IMR-90 (cell line): ENCODE results near the gene CBX3. TPM values are rescaled to one million over a fixed set of nuclear protein-coding genes. Genes with fewer than 3 reads are reported as not detected.

Experiments
- ATAC-seq: fragments of 200-7000 bp; cut with Tn5 transposase; 2 replicates; pipeline ENCODE4 v1.9.1; 2020; ENCODE audit warnings: low read depth, mild to moderate bottlenecking, moderate library complexity
- BruUV-seq: library from RNA; stranded (reverse); fragments of 400-500 nt; replicated peaks from 2 replicates; lab custom pipeline; 2021; lab: Mats Ljungman, UMichigan
- CTCF ChIA-PET: fragments of 300-600 bp; formaldehyde crosslinking; extraction: SDS; loops from one replicate; lab custom pipeline; 2021; ENCODE audit warnings: antibody characterized with exemption; lab: Yijun Ruan, JAX
- POLR2A ChIA-PET: fragments of 300-600 bp; sonication (Branson Sonifier 250); formaldehyde crosslinking; loops from one replicate; lab custom pipeline; 2022; ENCODE audit warnings: antibody characterized with exemption; ENCODE audit not compliant: unreplicated experiment; lab: Charles Lee
- DNase-seq: peaks from one replicate; pipeline ENCODE4 v3.0.0; 2013
- H2AFZ ChIP-seq: replicated peaks from 2 replicates; pipeline ENCODE3; 2013; ENCODE audit warnings: low read length, mild to moderate bottlenecking; ENCODE audit not compliant: poor library complexity
- H2AK5ac ChIP-seq: 2 replicates; pipeline ENCODE4 v1.6.1; 2013; ENCODE audit warnings: low read depth, low read length, inconsistent platforms
- H2AK9ac ChIP-seq: replicated peaks from 2 replicates; pipeline ENCODE3; 2013; ENCODE audit warnings: mild to moderate bottlenecking, low read depth, low read length, moderate library complexity; ENCODE audit not compliant: poor library complexity
- H2BK120ac ChIP-seq: 2 replicates; pipeline ENCODE4 v1.6.1; 2013; ENCODE audit warnings: low read depth, low read length, inconsistent platforms
- H2BK15ac ChIP-seq: 3 replicates; pipeline ENCODE4 v1.6.1; 2013; ENCODE audit warnings: low read depth, low read length, inconsistent platforms
- H2BK20ac ChIP-seq: 2 replicates; pipeline ENCODE4 v1.6.1; 2013; ENCODE audit warnings: low read depth, mild to moderate bottlenecking, inconsistent platforms, low read length, moderate library complexity
- H2BK5ac ChIP-seq: 2 replicates; pipeline ENCODE4 v1.6.1; 2013; ENCODE audit warnings: mild to moderate bottlenecking, low read depth, low read length, inconsistent platforms; ENCODE audit not compliant: poor library complexity, severe bottlenecking
- H3K14ac ChIP-seq: replicated peaks from 2 replicates; pipeline ENCODE4 v1.6.1; 2013; ENCODE audit warnings: low read depth, low read length, inconsistent platforms
- H3K18ac ChIP-seq: 2 replicates; pipeline ENCODE4 v1.6.1; 2013; ENCODE audit warnings: low read depth, low read length, control low read depth
- H3K23ac ChIP-seq: 2 replicates; pipeline ENCODE4 v1.6.1; 2013; ENCODE audit warnings: low read depth, low read length, inconsistent platforms
- H3K27ac ChIP-seq: 2 replicates; pipeline ENCODE4 v1.5.1; 2013; ENCODE audit warnings: mild to moderate bottlenecking, control low read depth, low read length; ENCODE audit not compliant: insufficient read depth
- H3K27me3 ChIP-seq: 2 replicates; pipeline ENCODE4 v1.6.1; 2013; ENCODE audit warnings: low read length; ENCODE audit not compliant: control insufficient read depth, insufficient read depth
- H3K36me3 ChIP-seq: 2 replicates; pipeline ENCODE4 v1.6.1; 2013; ENCODE audit warnings: low read length, mixed read lengths; ENCODE audit not compliant: control insufficient read depth, insufficient read depth
- H3K4ac ChIP-seq: 2 replicates; pipeline ENCODE4 v1.6.1; 2013; ENCODE audit warnings: low read depth, low read length, inconsistent platforms
- H3K4me1 ChIP-seq: 2 replicates; pipeline ENCODE4 v1.6.1; 2013; ENCODE audit warnings: low read length, mixed read lengths; ENCODE audit not compliant: control insufficient read depth, insufficient read depth
- H3K4me2 ChIP-seq: 2 replicates; pipeline ENCODE4 v1.6.1; 2013; ENCODE audit warnings: low read depth, mild to moderate bottlenecking, control low read depth, low read length, moderate library complexity
- H3K4me3 ChIP-seq: 2 replicates; pipeline ENCODE4 v1.5.1; 2013; ENCODE audit warnings: low read depth, mild to moderate bottlenecking, control low read depth, low read length, moderate library complexity; ENCODE audit not compliant: insufficient read depth
- H3K56ac ChIP-seq: 2 replicates; pipeline ENCODE4 v1.6.1; 2013; ENCODE audit warnings: low read length, inconsistent platforms; ENCODE audit not compliant: insufficient read depth; ENCODE audit errors: extremely low read depth
- H3K79me1 ChIP-seq, 2 experiments: 2 replicates each; pipeline ENCODE4 v1.6.1; 2013; ENCODE audit warnings: low read length in 2 of 2, inconsistent platforms in 1 of 2, low read depth in 1 of 2
- H3K9ac ChIP-seq: 2 replicates; pipeline ENCODE4 v1.6.1; 2013; ENCODE audit warnings: low read depth, low read length, control low read depth
- H3K9me1 ChIP-seq: 2 replicates; pipeline ENCODE4 v1.6.1; 2013; ENCODE audit warnings: low read length, inconsistent platforms; ENCODE audit not compliant: insufficient read depth
- H3K9me3 ChIP-seq: 2 replicates; pipeline ENCODE4 v1.6.1; 2013; ENCODE audit warnings: low read length; ENCODE audit not compliant: control insufficient read depth, insufficient read depth
- H4K20me1 ChIP-seq: 2 replicates; pipeline ENCODE4 v1.6.1; 2013; ENCODE audit warnings: low read length, inconsistent platforms; ENCODE audit not compliant: insufficient read depth
- H4K5ac ChIP-seq: 2 replicates; pipeline ENCODE4 v1.6.1; 2013; ENCODE audit warnings: mild to moderate bottlenecking, low read depth, low read length, control low read depth
- H4K8ac ChIP-seq, 2 experiments: 2 replicates each; pipeline ENCODE4 v1.6.1; 2013; ENCODE audit warnings: low read depth in 2 of 2, low read length in 2 of 2, control low read depth in 1 of 2, inconsistent platforms in 1 of 2
- H4K91ac ChIP-seq: 2 replicates; pipeline ENCODE4 v1.6.1; 2013; ENCODE audit warnings: low read depth, low read length, inconsistent platforms; ENCODE audit not compliant: insufficient read depth
- BHLHE40 ChIP-seq: fragments of 150-350 bp; IDR thresholded peaks from 2 replicates; pipeline ENCODE4 v1.6.1; 2016; ENCODE audit warnings: mild to moderate bottlenecking, low read depth, low read length
- CHD1 ChIP-seq: IDR thresholded peaks from 2 replicates; pipeline ENCODE4 v1.6.1; 2012; ENCODE audit warnings: low read depth, low read length, improper control_type of control experiment
- MAZ ChIP-seq: IDR thresholded peaks from 2 replicates; pipeline ENCODE4 v1.6.1; 2012; ENCODE audit warnings: low read depth, mild to moderate bottlenecking, low read length, improper control_type of control experiment, moderate library complexity, borderline replicate concordance
- POLR2A ChIP-seq: IDR thresholded peaks from 2 replicates; pipeline ENCODE4 v1.6.1; 2012; ENCODE audit warnings: mild to moderate bottlenecking, low read depth, low read length
- RFX5 ChIP-seq: IDR thresholded peaks from 2 replicates; pipeline ENCODE4 v1.8.0; 2012; ENCODE audit warnings: low read depth, mild to moderate bottlenecking, low read length, moderate library complexity
- SMC3 ChIP-seq: fragments of 150-350 bp; IDR thresholded peaks from 2 replicates; pipeline ENCODE4 v1.6.1; 2016; ENCODE audit warnings: low read depth, mild to moderate bottlenecking, antibody characterized with exemption, low read length, moderate library complexity
- WGBS, 2 experiments: methylation state at CpG; one replicate each; pipeline versions ENCODE4 v1.1.5 to v1.1.7; 2013; ENCODE audit warnings: missing lambda C conversion rate in 2 of 2; ENCODE audit not compliant: insufficient read length in 1 of 2; ENCODE audit errors: extremely low coverage in 2 of 2; 5-methylcytosine and 5-hydroxymethylcytosine counted together
- dilution Hi-C: fragments of 300-500 bp; cut with HindIII; formaldehyde crosslinking; loops from one replicate; pipeline ENCODE4 v1.14.3; 2018; ENCODE audit warnings: low sequenced_read_pairs; ENCODE audit not compliant: unreplicated experiment
- in situ Hi-C: fragments of 300-500 bp; cut with MboI; formaldehyde crosslinking; loops from 3 replicates; pipeline ENCODE4 v1.14.3; 2019; ENCODE audit warnings: low sequenced_read_pairs, inconsistent platforms, mixed read lengths
- intact Hi-C: fragments of 100-400 bp; cut with micrococcal nuclease; formaldehyde crosslinking; loops from 2 replicates; pipeline ENCODE4 v1.10.0; 2022
- polyA plus RNA-seq, 3 experiments: library from polyadenylated mRNA; depleted of rRNA; stranded (reverse); fragments of >200 nt; gene quantifications; 2 replicates each; pipeline ENCODE4 v1.2.3, GENCODE V29; 2012; ENCODE audit warnings: low replicate concordance in 1 of 3
- total RNA-seq: library from RNA; depleted of rRNA; stranded (reverse); fragments of >200 nt; gene quantifications from 2 replicates; pipeline ENCODE4 v1.2.3, GENCODE V29; 2012
- TF ChIP-seq, protein P1 (sequence below): fragments of 150-350 bp; IDR thresholded peaks from 2 replicates; pipeline ENCODE4 v1.6.1; 2016; ENCODE audit warnings: low read depth, mild to moderate bottlenecking, low read length, moderate library complexity, borderline replicate concordance

CBX3 gene
- total and polyA plus RNA-seq, 2 of the 4 experiments (the other 2 are of a cell fraction): 38.2 to 76.5 TPM

DNA sequence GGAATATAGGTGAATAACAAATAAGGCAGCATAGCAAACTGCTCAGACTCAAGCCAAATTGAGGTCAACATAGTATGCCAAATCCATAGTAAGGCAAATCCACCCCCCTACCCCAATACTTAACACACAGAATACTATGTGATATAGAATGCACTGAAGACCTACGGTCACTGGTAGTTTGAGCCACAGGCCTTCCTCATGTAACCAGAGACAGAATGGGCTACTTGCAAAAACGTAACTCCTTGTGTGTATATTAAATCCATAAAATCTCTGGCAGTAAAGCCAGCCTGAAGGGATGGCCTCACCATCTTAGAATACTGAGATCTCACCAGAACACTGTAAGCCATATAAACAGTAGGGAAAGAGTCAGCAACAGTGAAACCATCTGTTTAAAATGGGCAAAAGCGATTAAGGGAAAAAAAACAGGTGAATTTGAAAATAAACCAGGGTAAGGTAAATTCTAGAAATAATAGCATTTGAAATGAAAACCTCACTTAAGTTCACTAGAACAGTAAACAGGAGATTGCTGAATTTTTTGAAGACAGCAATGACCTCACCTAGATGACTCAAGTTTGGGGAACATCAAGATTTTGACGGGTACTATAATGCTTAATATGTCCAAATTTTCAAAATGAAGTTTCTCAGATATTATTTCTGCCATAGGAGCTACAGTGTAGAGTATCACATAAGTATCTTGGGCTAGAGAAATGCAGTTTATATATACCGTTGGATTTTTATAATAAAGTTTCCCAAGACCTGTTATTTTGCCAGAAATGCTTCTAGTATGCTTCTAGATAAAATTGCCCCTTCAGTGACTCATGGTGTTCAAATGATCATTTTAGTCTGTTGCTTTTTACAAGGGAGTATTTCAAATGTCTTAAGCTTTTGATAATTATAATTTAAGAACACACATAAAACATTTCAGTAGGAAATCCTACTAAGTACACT, 14.9 kb upstream of the CBX3 start:
- Histone ChIP-seq H3K4ac (no peak overlapping the region), H4K91ac (no peak overlapping the region), H2BK5ac (no peak overlapping the region), H3K79me1 (peaks cover 21 to 38% of the 10 kb centered on the region in 2 experiments), H3K9ac (no peak overlapping the region), H4K20me1 (peaks cover 59% of the 10 kb centered on the region), H4K8ac (no peak overlapping the region), H3K56ac (no peak overlapping the region), H3K36me3 (peaks cover 22% of the 10 kb centered on the region), H2BK20ac (no peak overlapping the region), H3K14ac (no peak overlapping the region), H2AFZ (no peak overlapping the region), H2BK120ac (no peak overlapping the region), H2AK9ac (no peak overlapping the region), H3K23ac (no peak overlapping the region), H3K9me3 (no peaks in the 10 kb centered on the region), H2BK15ac (no peak overlapping the region), H3K4me3 (no peak overlapping the region), H3K18ac (no peak overlapping the region), H3K27ac (no peak overlapping the region), H3K4me2 (no peak overlapping the region), H4K5ac (no peak overlapping the region), H3K9me1 (no peaks in the 10 kb centered on the region; the same call in 1 of the 2 replicates), H3K4me1 (no peaks in the 10 kb centered on the region; the same call in 1 of the 2 replicates), H2AK5ac (no peak overlapping the region), H3K27me3 (no peaks in the 10 kb centered on the region)
- BruUV-seq: no TSS peak
- intact Hi-C loops (no loop called here), dilution Hi-C loops (no loop called here), in situ Hi-C loops (no loop called here)
- DNase-seq (no peak), ATAC-seq (no peak)
- TF ChIP-seq RFX5 (no peak), SMC3 (no peak), CHD1 (no peak), POLR2A (no peak; the same call in none of the 2 replicates), MAZ (no peak), BHLHE40 (no peak)
- TF ChIP-seq, protein P1, sequence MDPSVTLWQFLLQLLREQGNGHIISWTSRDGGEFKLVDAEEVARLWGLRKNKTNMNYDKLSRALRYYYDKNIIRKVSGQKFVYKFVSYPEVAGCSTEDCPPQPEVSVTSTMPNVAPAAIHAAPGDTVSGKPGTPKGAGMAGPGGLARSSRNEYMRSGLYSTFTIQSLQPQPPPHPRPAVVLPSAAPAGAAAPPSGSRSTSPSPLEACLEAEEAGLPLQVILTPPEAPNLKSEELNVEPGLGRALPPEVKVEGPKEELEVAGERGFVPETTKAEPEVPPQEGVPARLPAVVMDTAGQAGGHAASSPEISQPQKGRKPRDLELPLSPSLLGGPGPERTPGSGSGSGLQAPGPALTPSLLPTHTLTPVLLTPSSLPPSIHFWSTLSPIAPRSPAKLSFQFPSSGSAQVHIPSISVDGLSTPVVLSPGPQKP: no peak
- no CpG with 5 or more reads among the region's 5 CpGs for WGBS, 2 experiments
- ChIA-PET CTCF (interaction anchor here (1.0 kb wide), 1 partner anchor 96 kb away, joined by 3 read pairs; no protein-coding TSS in a partner anchor), POLR2A (interaction anchor here (1.0 kb wide), 1 partner anchor 11 kb away, joined by 3 read pairs; no protein-coding TSS in a partner anchor)
